Measurements from ENCODE around the gene ANTXR1. TPM values are rescaled to one million over a fixed set of nuclear protein-coding genes. Genes with fewer than 3 reads are reported as not detected.

ANTXR1 gene
- total RNA-seq, 1 experiment from 2014 or later, result 0.27 TPM

GRCh38 chr2:69183659-69184058 is 170.7 kb downstream of the ANTXR1 start:
- intact Hi-C loops (cut with micrococcal nuclease; ENCODE audit: unreplicated experiment), result no loop called here
- H3K36me3 Mint-ChIP-seq (ENCODE audit: insufficient read depth, unreplicated experiment), result no peaks in the 10 kb centered on the region
- Histone ChIP-seq H3K4me3 (ENCODE audit: low read depth, low read length) (no peak overlapping the region), H3K9me3 (no peaks in the 10 kb centered on the region), H3K27me3 (replicated peaks; ENCODE audit: control insufficient read depth, insufficient read depth, low read length) (no peaks in the 10 kb centered on the region), H3K4me1 (no peaks in the 10 kb centered on the region), H3K36me3 (ENCODE audit: control insufficient read depth, insufficient read depth, low read length) (no peaks in the 10 kb centered on the region)
- POLR2A ChIA-PET, result no interaction called here
- H3K4me3 Mint-ChIP-seq (ENCODE audit: unreplicated experiment), result no peak overlapping the region
- no peaks in the 10 kb centered on the region for H3K9me3 Mint-ChIP-seq (ENCODE audit: unreplicated experiment)
- BruUV-seq (replicated peaks), result no TSS peak
- H3K27me3 Mint-ChIP-seq (ENCODE audit: insufficient read depth, unreplicated experiment), result peaks cover 23% of the 10 kb centered on the region
- no peaks in the 10 kb centered on the region for H3K4me1 Mint-ChIP-seq (ENCODE audit: low read depth, unreplicated experiment)
- no peak overlapping the region for H3K27ac Mint-ChIP-seq (ENCODE audit: unreplicated experiment)
- TF ChIP-seq, protein P1, sequence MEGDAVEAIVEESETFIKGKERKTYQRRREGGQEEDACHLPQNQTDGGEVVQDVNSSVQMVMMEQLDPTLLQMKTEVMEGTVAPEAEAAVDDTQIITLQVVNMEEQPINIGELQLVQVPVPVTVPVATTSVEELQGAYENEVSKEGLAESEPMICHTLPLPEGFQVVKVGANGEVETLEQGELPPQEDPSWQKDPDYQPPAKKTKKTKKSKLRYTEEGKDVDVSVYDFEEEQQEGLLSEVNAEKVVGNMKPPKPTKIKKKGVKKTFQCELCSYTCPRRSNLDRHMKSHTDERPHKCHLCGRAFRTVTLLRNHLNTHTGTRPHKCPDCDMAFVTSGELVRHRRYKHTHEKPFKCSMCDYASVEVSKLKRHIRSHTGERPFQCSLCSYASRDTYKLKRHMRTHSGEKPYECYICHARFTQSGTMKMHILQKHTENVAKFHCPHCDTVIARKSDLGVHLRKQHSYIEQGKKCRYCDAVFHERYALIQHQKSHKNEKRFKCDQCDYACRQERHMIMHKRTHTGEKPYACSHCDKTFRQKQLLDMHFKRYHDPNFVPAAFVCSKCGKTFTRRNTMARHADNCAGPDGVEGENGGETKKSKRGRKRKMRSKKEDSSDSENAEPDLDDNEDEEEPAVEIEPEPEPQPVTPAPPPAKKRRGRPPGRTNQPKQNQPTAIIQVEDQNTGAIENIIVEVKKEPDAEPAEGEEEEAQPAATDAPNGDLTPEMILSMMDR (IDR thresholded peaks at IDR 0.05; ENCODE audit: insufficient read depth in 1 of 2, low read depth in 1 of 2, low read length in 1 of 2, severe bottlenecking in 1 of 2, unreplicated experiment in 1 of 2), result no peak
- DNase-seq, result no peak
- CTCF ChIA-PET, result no interaction called here

DNA sequence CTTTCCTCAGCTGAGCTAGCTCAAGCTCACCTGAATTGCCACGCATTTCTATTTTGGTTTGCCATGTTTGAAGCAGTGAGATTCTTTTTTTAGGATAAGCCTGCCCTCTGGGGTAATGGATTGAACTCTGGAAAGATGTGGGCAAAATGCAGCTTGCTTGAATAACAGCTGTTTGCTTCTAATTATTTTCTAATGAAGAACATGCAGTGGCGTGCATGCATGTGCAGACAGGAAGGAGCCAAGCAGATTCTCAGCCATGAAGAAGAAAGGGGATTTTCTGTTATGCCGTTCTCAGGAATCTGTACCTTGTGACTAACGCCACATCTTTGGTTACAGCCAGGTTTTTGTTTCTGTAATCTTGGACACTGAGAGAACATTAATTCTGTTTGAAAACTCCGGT is 171.2 kb downstream of the ANTXR1 start:
- Mint-ChIP-seq H3K4me3 (ENCODE audit: unreplicated experiment) (no peak overlapping the region), H3K36me3 (ENCODE audit: insufficient read depth, unreplicated experiment) (no peaks in the 10 kb centered on the region), H3K27me3 (ENCODE audit: insufficient read depth, unreplicated experiment) (peaks cover 25% of the 10 kb centered on the region), H3K4me1 (ENCODE audit: low read depth, unreplicated experiment) (no peaks in the 10 kb centered on the region), H3K27ac (ENCODE audit: unreplicated experiment) (no peak overlapping the region), H3K9me3 (ENCODE audit: unreplicated experiment) (no peaks in the 10 kb centered on the region)
- intact Hi-C loops (cut with micrococcal nuclease; ENCODE audit: unreplicated experiment), result no loop called here
- Histone ChIP-seq H3K27me3 (replicated peaks; ENCODE audit: control insufficient read depth, insufficient read depth, low read length) (no peaks in the 10 kb centered on the region), H3K36me3 (ENCODE audit: control insufficient read depth, insufficient read depth, low read length) (no peaks in the 10 kb centered on the region), H3K4me3 (ENCODE audit: low read depth, low read length) (no peak overlapping the region), H3K9me3 (no peaks in the 10 kb centered on the region), H3K4me1 (no peaks in the 10 kb centered on the region)
- ChIA-PET CTCF (no interaction called here), POLR2A (no interaction called here)
- no TSS peak for BruUV-seq (replicated peaks)
- no peak for DNase-seq
- TF ChIP-seq, protein P1 (IDR thresholded peaks at IDR 0.05; ENCODE audit: insufficient read depth in 1 of 2, low read depth in 1 of 2, low read length in 1 of 2, severe bottlenecking in 1 of 2, unreplicated experiment in 1 of 2), result no peak

DNA sequence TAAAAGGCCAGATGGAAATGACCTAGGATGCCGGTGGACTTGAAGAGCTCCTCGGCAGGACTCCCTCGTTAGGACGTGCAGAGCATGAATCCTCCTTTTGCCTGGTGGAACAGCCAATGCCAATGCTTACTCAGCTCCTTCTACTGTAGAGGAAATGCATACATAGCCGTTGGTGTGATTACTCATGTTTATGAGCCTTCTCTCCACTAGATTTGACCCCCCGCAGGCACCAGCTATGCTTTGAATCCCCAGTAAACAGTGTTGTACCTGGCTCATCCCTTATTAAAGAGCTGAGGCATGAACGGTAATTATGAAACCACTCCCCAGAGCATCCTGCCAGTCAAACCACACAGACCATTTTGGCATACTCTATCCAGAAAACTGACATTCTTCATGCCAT is 172.8 kb downstream of the ANTXR1 start:
- no peak overlapping the region for H3K27ac Mint-ChIP-seq (ENCODE audit: unreplicated experiment)
- Histone ChIP-seq H3K36me3 (ENCODE audit: control insufficient read depth, insufficient read depth, low read length) (no peaks in the 10 kb centered on the region), H3K4me3 (ENCODE audit: low read depth, low read length) (no peak overlapping the region), H3K27me3 (replicated peaks; ENCODE audit: control insufficient read depth, insufficient read depth, low read length) (no peaks in the 10 kb centered on the region; the same call in 1 of the 2 replicates), H3K9me3 (no peaks in the 10 kb centered on the region), H3K4me1 (no peaks in the 10 kb centered on the region)
- no peak overlapping the region for H3K4me3 Mint-ChIP-seq (ENCODE audit: unreplicated experiment)
- no peaks in the 10 kb centered on the region for H3K9me3 Mint-ChIP-seq (ENCODE audit: unreplicated experiment)
- DNase-seq, result no peak
- ChIA-PET POLR2A (no interaction called here), CTCF (no interaction called here)
- intact Hi-C loops (cut with micrococcal nuclease; ENCODE audit: unreplicated experiment), result no loop called here
- H3K4me1 Mint-ChIP-seq (ENCODE audit: low read depth, unreplicated experiment), result no peaks in the 10 kb centered on the region
- H3K27me3 Mint-ChIP-seq (ENCODE audit: insufficient read depth, unreplicated experiment), result peaks cover 25% of the 10 kb centered on the region
- TF ChIP-seq, protein P1 (IDR thresholded peaks at IDR 0.05; ENCODE audit: insufficient read depth in 1 of 2, low read depth in 1 of 2, low read length in 1 of 2, severe bottlenecking in 1 of 2, unreplicated experiment in 1 of 2), result no peak
- BruUV-seq (replicated peaks), result no TSS peak
- H3K36me3 Mint-ChIP-seq (ENCODE audit: insufficient read depth, unreplicated experiment), result no peaks in the 10 kb centered on the region

All from Caco-2 (cell line).